Smooth muscle cell (in vitro differentiated cells): ENCODE measurements around the gene CDK5R2. TPM values are rescaled to one million over a fixed set of nuclear protein-coding genes. Genes with fewer than 3 reads are reported as not detected.

Source experiments
- DNase-seq: peaks from one replicate; lab custom pipeline; 2025; ENCODE audit not compliant: unreplicated experiment; lab: John Stamatoyannopoulos, UW
- H2AFZ ChIP-seq: fragments of 200-600 bp; sonication (generic); 2 replicates; pipeline ENCODE4 v1.6.0; 2016; ENCODE audit warnings: antibody characterized with exemption, low read depth, mild to moderate bottlenecking
- H3F3A ChIP-seq: fragments of 200-600 bp; sonication (generic); 2 replicates; pipeline ENCODE4 v1.6.0; 2017; ENCODE audit warnings: antibody characterized with exemption, low read depth
- H3K27ac ChIP-seq: fragments of 200-600 bp; sonication (generic); 2 replicates; pipeline ENCODE4 v1.5.1; 2016; ENCODE audit warnings: low read depth, mild to moderate bottlenecking
- H3K27me3 ChIP-seq: fragments of 200-600 bp; sonication (generic); 2 replicates; pipeline ENCODE4 v1.6.1; 2016; ENCODE audit warnings: low read depth, mild to moderate bottlenecking
- H3K36me3 ChIP-seq: fragments of 200-600 bp; sonication (generic); 2 replicates; pipeline ENCODE4 v1.5.1; 2016; ENCODE audit warnings: low read depth
- H3K4me1 ChIP-seq: fragments of 200-600 bp; sonication (generic); 2 replicates; pipeline ENCODE4 v1.5.1; 2016; ENCODE audit warnings: low read depth
- H3K4me2 ChIP-seq: fragments of 200-600 bp; sonication (generic); 2 replicates; pipeline ENCODE4 v1.6.0; 2016; ENCODE audit warnings: mild to moderate bottlenecking
- H3K4me3 ChIP-seq: fragments of 200-600 bp; sonication (generic); 2 replicates; pipeline ENCODE4 v1.5.1; 2016; ENCODE audit warnings: mild to moderate bottlenecking
- H3K79me2 ChIP-seq: fragments of 200-600 bp; sonication (generic); 2 replicates; pipeline ENCODE4 v1.6.0; 2016; ENCODE audit warnings: low read depth, mild to moderate bottlenecking
- H3K9ac ChIP-seq: fragments of 200-600 bp; sonication (generic); 2 replicates; pipeline ENCODE4 v1.6.0; 2016; ENCODE audit warnings: low read depth
- H3K9me3 ChIP-seq: fragments of 200-600 bp; sonication (generic); replicated peaks from 2 replicates; pipeline ENCODE4 v1.5.1; 2016; ENCODE audit warnings: low read depth
- H4K20me1 ChIP-seq: fragments of 200-600 bp; sonication (generic); 2 replicates; pipeline ENCODE4 v1.6.0; 2016; ENCODE audit warnings: low read depth
- CTCF ChIP-seq: fragments of 200-600 bp; sonication (generic); IDR thresholded peaks from 2 replicates; pipeline ENCODE4 v1.5.1; 2017; ENCODE audit warnings: borderline replicate concordance, mild to moderate bottlenecking, antibody characterized with exemption; ENCODE audit not compliant: insufficient read depth, poor library complexity, severe bottlenecking
- WGBS: methylation state at CpG from one replicate; pipeline ENCODE4 v1.1.7; 2016; ENCODE audit warnings: low lambda C conversion rate; 5-methylcytosine and 5-hydroxymethylcytosine counted together
- polyA plus RNA-seq: library from polyadenylated mRNA; unstranded; fragments of >200 nt; fragmentation: Nextera tagmentation; extraction: Ambion mirVana; gene quantifications from 2 replicates; pipeline ENCODE4 v1.2.1, GENCODE V29; 2016
- total RNA-seq: library from RNA; depleted of rRNA; stranded (reverse); fragments of >200 nt; gene quantifications from 2 replicates; pipeline ENCODE4 v1.2.3, GENCODE V29; 2014

Gene CDK5R2
- total and polyA plus RNA-seq, 2 experiments from 2014 or later, result 0.62 TPM; not detected in 1

- no peaks in the 10 kb centered on the region for H3K36me3 ChIP-seq
- peak overlapping the region; percentile 76 for H3K4me2 ChIP-seq
- H3K9me3 ChIP-seq, result no peaks in the 10 kb centered on the region
- peaks cover 10% of the 10 kb centered on the region for H3K4me1 ChIP-seq
- DNase-seq, result no peak
- no peaks in the 10 kb centered on the region for H3K79me2 ChIP-seq
- H3K4me3 ChIP-seq, result peak overlapping the region; percentile 21
- no peak for TF ChIP-seq CTCF
- H3F3A ChIP-seq, result no peaks in the 10 kb centered on the region
- peaks cover 100% of the 10 kb centered on the region for H3K27me3 ChIP-seq
- H3K27ac ChIP-seq, result no peak overlapping the region
- H3K9ac ChIP-seq, result no peak overlapping the region
- no peaks in the 10 kb centered on the region for H4K20me1 ChIP-seq
- H2AFZ ChIP-seq, result no peak overlapping the region
- WGBS, result 1% methylated on average over 65 of the region's 69 CpGs
Measured at GRCh38 chr2:218981881-218982585, 22.6 kb downstream of the CDK5R2 start.

GRCh38 chr2:218982586-218983262 is 23.3 kb downstream of the CDK5R2 start:
- Histone ChIP-seq H4K20me1 (no peaks in the 10 kb centered on the region), H3K4me1 (peaks cover 10% of the 10 kb centered on the region), H2AFZ (no peak overlapping the region), H3K9ac (no peak overlapping the region), H3F3A (no peaks in the 10 kb centered on the region), H3K79me2 (no peaks in the 10 kb centered on the region), H3K4me3 (no peak overlapping the region), H3K36me3 (no peaks in the 10 kb centered on the region), H3K27me3 (peaks cover 100% of the 10 kb centered on the region), H3K4me2 (no peak overlapping the region), H3K9me3 (no peaks in the 10 kb centered on the region), H3K27ac (no peak overlapping the region)
- WGBS, result 16% methylated on average over 28 of the region's 28 CpGs
- no peak for DNase-seq
- TF ChIP-seq CTCF, result no peak

- no peak overlapping the region for H3K4me3 ChIP-seq
- H3K36me3 ChIP-seq, result no peaks in the 10 kb centered on the region
- no peaks in the 10 kb centered on the region for H3K9me3 ChIP-seq
- H3F3A ChIP-seq, result no peaks in the 10 kb centered on the region
- DNase-seq, result no peak
- peaks cover 100% of the 10 kb centered on the region for H3K27me3 ChIP-seq
- no peak overlapping the region for H3K4me2 ChIP-seq
- H3K4me1 ChIP-seq, result peaks cover 10% of the 10 kb centered on the region
- no peak overlapping the region for H2AFZ ChIP-seq
- no peak for TF ChIP-seq CTCF
- no peaks in the 10 kb centered on the region for H3K79me2 ChIP-seq
- H3K9ac ChIP-seq, result no peak overlapping the region
- no peak overlapping the region for H3K27ac ChIP-seq
- 12% methylated on average over 23 of the region's 23 CpGs for WGBS
- H4K20me1 ChIP-seq, result no peaks in the 10 kb centered on the region
Measured at GRCh38 chr2:218983263-218983933, 23.9 kb downstream of the CDK5R2 start.
